HG02588 (cell line): ENCODE results near the gene TMEM253.

Source experiments
- ATAC-seq: cut with Tn5 transposase; IDR thresholded peaks from one replicate; pipeline ENCODE4 v1.9.1; 2021; ENCODE audit warnings: mild to moderate bottlenecking, moderate library complexity; ENCODE audit not compliant: unreplicated experiment

The TMEM253 gene

GRCh38 chr14:21070610-21071224, 30.1 kb upstream of the TMEM253 start:
- no peak for ATAC-seq

- ATAC-seq: peak; percentile 72
Measured at GRCh38 chr14:21071225-21072030, 29.4 kb upstream of the TMEM253 start.

- ATAC-seq: no peak
Measured at GRCh38 chr14:21072031-21072473, 28.8 kb upstream of the TMEM253 start.

GRCh38 chr14:21072781-21073339, 28.0 kb upstream of the TMEM253 start:
- no peak for ATAC-seq

GRCh38 chr14:21073921-21074320, 26.9 kb upstream of the TMEM253 start:
- ATAC-seq: no peak

- no peak for ATAC-seq
Measured at GRCh38 chr14:21074398-21075272, 26.2 kb upstream of the TMEM253 start.

- no peak for ATAC-seq
Measured at GRCh38 chr14:21075719-21076437, 25.0 kb upstream of the TMEM253 start.

GRCh38 chr14:21077672-21078071, 23.2 kb upstream of the TMEM253 start:
- no peak for ATAC-seq

GRCh38 chr14:21078287-21078686, 22.6 kb upstream of the TMEM253 start:
- ATAC-seq: no peak

- ATAC-seq: no peak
Measured at GRCh38 chr14:21078726-21079125, 22.1 kb upstream of the TMEM253 start.

- no peak for ATAC-seq
Measured at GRCh38 chr14:21081521-21082142, 19.2 kb upstream of the TMEM253 start.

- no peak for ATAC-seq
Measured at GRCh38 chr14:21083565-21084325, 17.1 kb upstream of the TMEM253 start.

- no peak for ATAC-seq
Measured at GRCh38 chr14:21084396-21084795, 16.5 kb upstream of the TMEM253 start.

GRCh38 chr14:21084998-21085853, 15.6 kb upstream of the TMEM253 start:
- no peak for ATAC-seq

- no peak for ATAC-seq
Measured at GRCh38 chr14:21086908-21087293, 14.0 kb upstream of the TMEM253 start.

- ATAC-seq: no peak
Measured at GRCh38 chr14:21087294-21088091, 13.4 kb upstream of the TMEM253 start.

GRCh38 chr14:21088687-21089086, 12.2 kb upstream of the TMEM253 start:
- no peak for ATAC-seq

GRCh38 chr14:21089271-21089670, 11.6 kb upstream of the TMEM253 start:
- no peak for ATAC-seq
